Epithelial cell of esophagus (primary cell): ENCODE measurements around the gene PPP1R9A.

Experiments used
- DNase-seq: peaks from one replicate; pipeline ENCODE4 v3.0.0; 2010; ENCODE audit warnings: low read depth
- H3K4me3 ChIP-seq: 2 replicates; pipeline ENCODE4 v1.5.1; 2011; ENCODE audit warnings: mild to moderate bottlenecking, low read length, control low read depth
- CTCF ChIP-seq: IDR thresholded peaks from 2 replicates; pipeline ENCODE4 v1.5.1; 2011; ENCODE audit warnings: low read depth, mild to moderate bottlenecking, low read length, control low read depth, inconsistent platforms; ENCODE audit not compliant: insufficient read depth; ENCODE audit errors: missing control alignments

Gene PPP1R9A

GRCh38 chr7:95342642-95343307, 435.4 kb downstream of the PPP1R9A start:
- DNase-seq, result no peak
- no peak for TF ChIP-seq CTCF
- no peak overlapping the region for H3K4me3 ChIP-seq
